ENCODE results near the gene DLG2. TPM values are rescaled to one million over a fixed set of nuclear protein-coding genes. Genes with fewer than 3 reads are reported as not detected.

Gene DLG2
- total and polyA plus RNA-seq, 2 of the 4 experiments (the other 2 are of a cell fraction) = 0.31 to 0.36 TPM

GRCh38 chr11:83970061-83970671 lies 1657.0 kb downstream of the DLG2 start:
- POLR2A ChIA-PET (ENCODE audit: unreplicated experiment) = no interaction called here
- no peak overlapping the region for H4K5ac ChIP-seq (ENCODE audit: low read depth, low read length)
- CTCF ChIA-PET = no interaction called here

More at GRCh38 chr11:83970061-83970671, 1657.0 kb downstream of the DLG2 start:
- dilution Hi-C loops (cut with HindIII; ENCODE audit: low sequenced_read_pairs, unreplicated experiment) (no loop called here), in situ Hi-C loops (cut with MboI; ENCODE audit: low sequenced_read_pairs) (no loop called here), intact Hi-C loops (cut with micrococcal nuclease) (no loop called here)
- H2BK15ac ChIP-seq (ENCODE audit: low read depth, low read length) = no peak overlapping the region
- H2AK5ac ChIP-seq (ENCODE audit: low read depth, low read length) = no peak overlapping the region
- no peak overlapping the region for H3K14ac ChIP-seq (replicated peaks; ENCODE audit: low read depth, low read length)
- no peak overlapping the region for H2BK5ac ChIP-seq (ENCODE audit: low read depth, low read length, poor library complexity, severe bottlenecking)
- no peak overlapping the region for H3K9ac ChIP-seq (ENCODE audit: low read depth, low read length)
- H2BK120ac ChIP-seq (ENCODE audit: low read depth, low read length) = no peak overlapping the region
- H3K4me3 ChIP-seq (ENCODE audit: insufficient read depth, low read depth, low read length) = no peak overlapping the region
- H2BK20ac ChIP-seq (ENCODE audit: low read depth, low read length) = no peak overlapping the region
- no peak overlapping the region for H2AFZ ChIP-seq (replicated peaks; ENCODE audit: low read length, poor library complexity)
- H3K9me3 ChIP-seq (ENCODE audit: control insufficient read depth, insufficient read depth, low read length) = no peaks in the 10 kb centered on the region
- no peaks in the 10 kb centered on the region for H3K27me3 ChIP-seq (ENCODE audit: control insufficient read depth, insufficient read depth, low read length)
- no peaks in the 10 kb centered on the region for H3K9me1 ChIP-seq (ENCODE audit: insufficient read depth, low read length)
- H3K4me2 ChIP-seq (ENCODE audit: low read depth, low read length) = no peak overlapping the region
- H3K4me1 ChIP-seq (ENCODE audit: control insufficient read depth, insufficient read depth, low read length) = no peaks in the 10 kb centered on the region
- H3K23ac ChIP-seq (ENCODE audit: low read depth, low read length) = no peak overlapping the region
- no peak for TF ChIP-seq RFX5 (IDR thresholded peaks at IDR 0.05; ENCODE audit: low read depth, low read length)
- no peak for TF ChIP-seq RCOR1 (IDR thresholded peaks at IDR 0.05; ENCODE audit: insufficient replicate concordance, low read length)
- TF ChIP-seq SMC3 (IDR thresholded peaks at IDR 0.05; ENCODE audit: low read depth, low read length) = no peak
- TF ChIP-seq MAFK (IDR thresholded peaks at IDR 0.05; ENCODE audit: low read depth, low read length) = no peak
- TF ChIP-seq CHD1 (IDR thresholded peaks at IDR 0.05; ENCODE audit: low read depth, low read length) = no peak
- TF ChIP-seq MXI1 (IDR thresholded peaks at IDR 0.05; ENCODE audit: borderline replicate concordance, low read depth, low read length) = no peak
- TF ChIP-seq MAZ (IDR thresholded peaks at IDR 0.05; ENCODE audit: borderline replicate concordance, low read depth, low read length) = no peak
- TF ChIP-seq RAD21 (IDR thresholded peaks at IDR 0.05; ENCODE audit: low read length) = no peak
- no peak for TF ChIP-seq ELK1 (IDR thresholded peaks at IDR 0.05; ENCODE audit: borderline replicate concordance, low read depth, low read length)
- no peak for TF ChIP-seq NFE2L2 (IDR thresholded peaks at IDR 0.05; ENCODE audit: low read depth, low read length)
- TF ChIP-seq CTCF (conservative IDR thresholded peaks at IDR 0.05; ENCODE audit: low read depth, low read length) = no peak
- no peak for TF ChIP-seq CEBPB (IDR thresholded peaks at IDR 0.05; ENCODE audit: low read depth, low read length)
- no peak for TF ChIP-seq FOS (IDR thresholded peaks at IDR 0.05; ENCODE audit: low read depth, low read length)
- no peak for TF ChIP-seq BHLHE40 (IDR thresholded peaks at IDR 0.05; ENCODE audit: low read depth, low read length)
- WGBS, 2 experiments (ENCODE audit: extremely low coverage in 2 of 2, insufficient read length in 1 of 2) = no CpG with 5 or more reads among the region's 2 CpGs
- no peak overlapping the region for H3K27ac ChIP-seq (ENCODE audit: insufficient read depth, low read length)
- H3K18ac ChIP-seq (ENCODE audit: low read depth, low read length) = no peak overlapping the region
- no peaks in the 10 kb centered on the region for H3K79me1 ChIP-seq (ENCODE audit: low read depth in 1 of 2, low read length in 2 of 2)
- no peak overlapping the region for H2AK9ac ChIP-seq (replicated peaks; ENCODE audit: low read depth, low read length, poor library complexity)
- no peak for ATAC-seq (ENCODE audit: low read depth)
- H3K36me3 ChIP-seq (ENCODE audit: control insufficient read depth, insufficient read depth, low read length) = no peaks in the 10 kb centered on the region
- BruUV-seq (replicated peaks) = no TSS peak
- no peak overlapping the region for H3K56ac ChIP-seq (ENCODE audit: extremely low read depth, insufficient read depth, low read length)
- H4K8ac ChIP-seq (ENCODE audit: low read depth in 2 of 2, low read length in 2 of 2) = no peak overlapping the region
- no peak for DNase-seq
- H4K20me1 ChIP-seq (ENCODE audit: insufficient read depth, low read length) = no peaks in the 10 kb centered on the region
- H3K4ac ChIP-seq (ENCODE audit: low read depth, low read length) = no peak overlapping the region
- no peak overlapping the region for H4K91ac ChIP-seq (ENCODE audit: insufficient read depth, low read depth, low read length)

All from IMR-90 (cell line).